ENCODE results near the gene NCAPH2. TPM values are rescaled to one million over a fixed set of nuclear protein-coding genes. Genes with fewer than 3 reads are reported as not detected.

The NCAPH2 gene
- total and polyA plus RNA-seq, 9 of the 15 experiments (the other 6 are each of a cell fraction or from before 2014, with no cell fraction given) = 3.6 to 88.6 (median 32.4) TPM

GRCh38 chr22:50532824-50533796 is 25.1 kb downstream of the NCAPH2 start (continued):
- TF ChIP-seq MEF2D (tag; conservative IDR thresholded peaks at IDR 0.05; ENCODE audit: low read depth) (no peak), DPF2 (IDR thresholded peaks at IDR 0.05) (peak; percentile 69), ESRRA (IDR thresholded peaks at IDR 0.05; ENCODE audit: borderline replicate concordance, low read depth) (no peak), ZNF589 (CRISPR knock-in tag; IDR thresholded peaks at IDR 0.05; ENCODE audit: low read depth) (0 out of 2 replicates have a peak, but pooled peaks have one; percentile 11), MCM7 (IDR thresholded peaks at IDR 0.05) (no peak), ZNF121 (CRISPR knock-in tag; conservative IDR thresholded peaks at IDR 0.05) (peak; percentile 54), TAL1 (IDR thresholded peaks at IDR 0.05) (peak; percentile 83), GATA2 (CRISPR knock-in tag; IDR thresholded peaks at IDR 0.05) (0 out of 2 replicates have a peak, but pooled peaks have one; percentile 19), ARID1B (IDR thresholded peaks at IDR 0.05) (peak; percentile 84), RCOR1 (IDR thresholded peaks at IDR 0.05; ENCODE audit: borderline replicate concordance in 1 of 2, low read depth in 2 of 2, low read length in 2 of 2) (peak; percentile 45 to 78; a peak in 3 of 4 replicates), ZNF175 (CRISPR knock-in tag; IDR thresholded peaks at IDR 0.05; ENCODE audit: low read depth) (0 out of 2 replicates have a peak, but pooled peaks have one; percentile 3), TGIF2 (CRISPR knock-in tag; IDR thresholded peaks at IDR 0.05) (no peak), TRIM28 (IDR thresholded peaks at IDR 0.05) (no peak), NCOR1 (IDR thresholded peaks at IDR 0.05) (peak; percentile 76), MEF2A (IDR thresholded peaks at IDR 0.05; ENCODE audit: control insufficient read depth, low read depth, low read length) (no peak), CXXC5 (CRISPR knock-in tag; IDR thresholded peaks at IDR 0.05) (peak; percentile 29; the same call in 1 of the 2 replicates), BRCA1 (IDR thresholded peaks at IDR 0.05) (no peak), BRCA1 (CRISPR knock-in tag; IDR thresholded peaks at IDR 0.05) (no peak), NR2C1 (IDR thresholded peaks at IDR 0.05) (no peak), NR2C1 (tag; IDR thresholded peaks at IDR 0.05) (peak; percentile 41), HDAC2 (IDR thresholded peaks at IDR 0.05) (0 out of 2 replicates have a peak, but pooled peaks have one; percentile 57), KLF16 (IDR thresholded peaks at IDR 0.05) (0 out of 2 replicates have a peak, but pooled peaks have one; percentile 24), ZNF445 (CRISPR knock-in tag; IDR thresholded peaks at IDR 0.05; ENCODE audit: low read depth) (no peak), ZBTB7A (IDR thresholded peaks at IDR 0.05; ENCODE audit: borderline replicate concordance, control insufficient read depth, low read depth, low read length) (peak; percentile 68; the same call in 1 of the 2 replicates), CBFA2T2 (conservative IDR thresholded peaks at IDR 0.05) (peak; percentile 75)
